ENCODE results near the gene SLC5A12.

The SLC5A12 gene

GRCh38 chr11:26762089-26762488, 40.2 kb upstream of the SLC5A12 start:
- DNase-seq (ENCODE audit: low read depth), result no peak
- H3K4me3 ChIP-seq (ENCODE audit: low read depth, low read length), result no peak overlapping the region
- no peak for TF ChIP-seq CTCF (IDR thresholded peaks at IDR 0.05; ENCODE audit: low read depth, low read length, missing control alignments)

GRCh38 chr11:26761361-26761809, 39.5 kb upstream of the SLC5A12 start:
- TF ChIP-seq CTCF (IDR thresholded peaks at IDR 0.05; ENCODE audit: low read depth, low read length, missing control alignments), result no peak
- H3K4me3 ChIP-seq (ENCODE audit: low read depth, low read length), result no peak overlapping the region
- no peak for DNase-seq (ENCODE audit: low read depth)

- DNase-seq (ENCODE audit: low read depth), result no peak
- H3K4me3 ChIP-seq (ENCODE audit: low read depth, low read length), result no peak overlapping the region
- no peak for TF ChIP-seq CTCF (IDR thresholded peaks at IDR 0.05; ENCODE audit: low read depth, low read length, missing control alignments)
Measured at GRCh38 chr11:26757995-26758394, 36.1 kb upstream of the SLC5A12 start.

GRCh38 chr11:26755762-26756161, 33.9 kb upstream of the SLC5A12 start:
- TF ChIP-seq CTCF (IDR thresholded peaks at IDR 0.05; ENCODE audit: low read depth, low read length, missing control alignments), result no peak
- DNase-seq (ENCODE audit: low read depth), result no peak
- H3K4me3 ChIP-seq (ENCODE audit: low read depth, low read length), result no peak overlapping the region

GRCh38 chr11:26753723-26754504, 32.1 kb upstream of the SLC5A12 start:
- no peak overlapping the region for H3K4me3 ChIP-seq (ENCODE audit: low read depth, low read length)
- no peak for DNase-seq (ENCODE audit: low read depth)
- peak; percentile 59 for TF ChIP-seq CTCF (IDR thresholded peaks at IDR 0.05; ENCODE audit: low read depth, low read length, missing control alignments)

- TF ChIP-seq CTCF (IDR thresholded peaks at IDR 0.05; ENCODE audit: low read depth, low read length, missing control alignments), result no peak
- no peak for DNase-seq (ENCODE audit: low read depth)
- no peak overlapping the region for H3K4me3 ChIP-seq (ENCODE audit: low read depth, low read length)
Measured at GRCh38 chr11:26749927-26750326, 28.1 kb upstream of the SLC5A12 start.

- no peak for DNase-seq (ENCODE audit: low read depth)
- H3K4me3 ChIP-seq (ENCODE audit: low read depth, low read length), result no peak overlapping the region
- TF ChIP-seq CTCF (IDR thresholded peaks at IDR 0.05; ENCODE audit: low read depth, low read length, missing control alignments), result no peak
Measured at GRCh38 chr11:26743622-26744021, 21.8 kb upstream of the SLC5A12 start.

All from GM12864 (cell line).